Bronchial smooth muscle cell (primary cell): ENCODE data around the gene MRPL48. TPM values are rescaled to one million over a fixed set of nuclear protein-coding genes. Genes with fewer than 3 reads are reported as not detected.

Experiments
- total RNA-seq: library from RNA; depleted of rRNA; stranded (reverse); fragments of >200 nt; gene quantifications from 2 replicates; pipeline ENCODE4 v1.2.1, GENCODE V29; 2014

MRPL48 gene
- total RNA-seq, result 29.2 and 32.1 TPM in 2 replicates

DNA sequence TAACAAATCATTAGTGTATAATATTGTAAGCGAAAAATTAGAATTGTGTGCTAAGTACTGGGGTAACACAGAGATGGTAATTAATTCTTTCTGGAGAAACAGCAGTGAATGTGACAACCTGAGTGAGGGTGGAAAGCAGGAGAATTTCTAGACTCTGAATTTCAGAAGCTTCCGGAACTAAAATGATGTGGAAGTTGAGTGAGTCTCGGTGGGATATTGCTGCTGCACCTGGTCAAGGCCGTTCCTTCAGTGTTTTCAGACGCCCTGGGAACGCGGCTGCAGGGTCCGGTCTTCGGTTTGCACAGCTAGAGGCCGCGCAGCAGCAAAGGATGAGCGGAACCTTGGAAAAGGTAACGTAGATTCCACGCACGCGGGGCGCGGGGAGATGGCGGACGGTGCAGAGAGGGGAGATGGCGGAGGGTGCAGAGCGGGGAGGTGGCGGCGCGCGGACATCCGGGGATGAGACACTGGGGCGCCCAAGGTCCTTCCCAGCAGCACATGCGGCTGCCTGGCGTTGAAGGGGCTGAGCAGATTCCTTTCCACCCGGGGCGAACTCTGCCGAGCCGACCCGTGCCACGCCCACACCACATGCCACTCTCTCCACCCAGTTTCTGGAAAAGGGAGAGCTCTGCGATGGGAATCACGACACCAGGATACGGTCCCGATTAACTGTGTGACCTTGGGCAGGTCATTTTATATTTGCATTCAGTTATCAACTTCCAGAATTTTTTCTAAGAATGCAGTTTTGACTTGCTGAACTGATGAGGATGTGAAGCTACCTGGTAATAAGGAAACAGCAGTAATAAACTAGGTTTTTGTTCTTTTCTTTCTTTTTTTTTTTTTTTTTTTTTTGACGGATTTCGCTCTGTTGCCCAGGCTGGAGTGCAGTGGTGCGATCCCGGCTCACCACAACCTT lies at the start of gene MRPL48:
Gene MRPL48 (plus strand): TSS at position 232 of the 916 bp plus-strand sequence. CDS start 98 bp downstream, at position 330.

DNA sequence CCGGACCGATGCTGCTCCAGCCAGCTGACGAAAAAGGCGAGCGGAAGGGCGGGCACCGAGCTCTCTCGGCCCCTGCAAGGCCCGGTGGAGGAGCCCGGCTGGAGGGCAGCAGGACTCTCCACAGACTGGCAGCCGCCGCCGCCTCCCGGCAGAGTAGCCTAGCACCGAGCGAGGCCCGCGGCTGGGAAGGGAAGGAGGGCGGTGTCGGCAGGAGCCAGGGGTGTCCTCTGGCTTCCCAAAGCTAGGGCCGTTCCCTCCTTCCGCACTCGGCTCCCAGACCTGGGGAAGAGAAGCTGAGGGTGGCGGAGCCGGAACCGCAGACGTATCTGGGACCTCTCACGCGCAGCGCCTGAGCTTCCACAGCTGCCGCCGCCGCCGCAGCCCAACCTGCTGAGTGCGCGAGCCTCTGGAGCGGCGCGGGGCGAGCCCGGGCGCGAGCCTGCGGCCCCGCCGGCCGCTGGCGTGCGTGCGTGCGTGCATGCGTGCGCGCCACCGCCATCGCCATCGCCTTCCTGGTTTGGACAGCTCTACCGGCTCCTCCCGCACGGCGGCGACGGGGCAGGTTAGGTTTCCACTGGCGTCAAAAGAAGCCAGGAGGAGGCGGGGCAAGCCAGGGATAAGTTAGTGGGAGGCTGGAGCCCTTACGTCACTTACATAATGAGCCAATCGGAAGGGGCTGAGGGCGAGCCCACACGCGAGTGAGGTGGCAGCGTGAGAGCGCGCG lies 26.8 kb upstream of the MRPL48 start, which contains the start of gene RAB6A:
Gene RAB6A (minus strand): TSS at position 396 of the 724 bp plus-strand sequence. CDS start 439 bp downstream, outside the sequence.

DNA sequence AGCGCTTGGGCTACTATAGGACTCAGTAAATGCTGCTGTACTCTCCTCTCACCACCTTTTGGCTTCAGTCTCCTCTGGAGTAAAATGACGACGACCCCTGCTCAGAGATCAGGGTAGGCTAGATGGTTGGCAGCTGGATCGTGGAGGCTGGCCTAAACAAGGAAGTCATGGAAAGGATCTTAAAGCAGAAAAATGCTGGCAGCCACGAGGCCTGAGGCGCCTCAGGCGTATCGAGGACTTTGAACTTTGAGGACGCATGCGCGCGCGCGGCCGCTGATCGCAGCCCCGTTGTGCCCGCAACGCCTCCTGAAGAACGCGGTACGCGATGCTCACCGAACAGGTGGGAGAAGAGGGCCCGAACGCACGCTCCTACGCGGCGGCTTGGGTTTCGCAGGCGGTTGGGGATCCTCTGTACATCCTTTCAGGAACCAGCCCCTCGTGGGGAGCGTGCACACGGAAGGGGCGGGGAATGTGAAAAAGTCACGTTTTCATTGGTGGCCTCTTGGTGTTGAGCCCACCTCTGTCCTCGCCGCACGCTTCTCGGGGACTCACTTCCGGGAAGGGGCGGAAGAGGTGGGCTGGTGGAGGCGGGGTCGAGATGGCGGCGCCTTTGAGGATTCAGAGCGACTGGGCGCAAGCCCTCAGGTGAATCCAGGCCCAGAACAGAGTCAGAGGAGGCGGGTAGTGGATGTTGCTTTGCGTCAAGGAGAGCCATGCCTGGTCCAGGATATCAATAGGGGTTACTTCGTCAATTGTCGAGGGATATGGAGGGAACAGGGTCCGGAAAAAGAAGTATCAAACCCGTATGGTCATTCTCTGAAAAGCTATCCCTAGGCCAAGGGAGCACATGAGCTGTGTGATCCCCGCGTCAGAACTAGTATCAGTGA lies 89.0 kb downstream of the MRPL48 start, which contains the start of the genes COA4 and PAAF1:
Gene COA4 (minus strand): TSS at position 423 of the 887 bp plus-strand sequence. CDS start 3,468 bp downstream, outside the sequence.
Gene PAAF1 (plus strand): TSS at position 576 of the 887 bp plus-strand sequence. CDS start 23 bp downstream, at position 599.

Other genes with a start within 250 kb of the MRPL48 start
- gene FAM168A, start 189.8 kb upstream of the MRPL48 start, total RNA-seq, result 13.3 and 16.5 TPM in 2 replicates
- gene PLEKHB1, start 141.3 kb upstream of the MRPL48 start, total RNA-seq, result 1.3 and 1.6 TPM in 2 replicates
- gene RAB6A, start 26.8 kb upstream of the MRPL48 start, total RNA-seq, result 80.4 and 102 TPM in 2 replicates
- 57.5 and 74.7 TPM in 2 replicates for gene COA4, start 89.0 kb downstream of the MRPL48 start, total RNA-seq
- gene PAAF1, start 89.1 kb downstream of the MRPL48 start, total RNA-seq, result 12.3 and 15.5 TPM in 2 replicates
- gene DNAJB13, start 163.2 kb downstream of the MRPL48 start, total RNA-seq, result 0.16 TPM in 1 of 2 replicates, not detected in the other
- 0.09 and 1.9 TPM in 2 replicates for gene UCP2, start 195.0 kb downstream of the MRPL48 start, total RNA-seq
- gene UCP3, start 221.2 kb downstream of the MRPL48 start, total RNA-seq, result 0.09 and 0.16 TPM in 2 replicates